Kidney (tissue), 14 donors: Measurements from ENCODE around the gene NKRF. TPM values are rescaled to one million over a fixed set of nuclear protein-coding genes. Genes with fewer than 3 reads are reported as not detected.
A peak's percentile ranks its signal among the peaks of the same experiment; 100 is the strongest.

Source experiments
- DNase-seq, 5 donors: peaks; one replicate each; pipeline ENCODE4 v3.0.0-alpha.2; 2013 to 2020
- FAIRE-seq: peaks from 2 replicates; lab custom pipeline; 2012; peaks lifted over from hg19 to GRCh38; lab: Jason Lieb, UNC
- H3K27ac ChIP-seq, 2 donors: one replicate each; pipeline ENCODE4 v1.7.0; 2013; ENCODE audit warnings: low read depth in 2 of 2, low read length in 2 of 2, inconsistent platforms in 1 of 2
- H3K27me3 ChIP-seq: one replicate; pipeline ENCODE4 v1.7.1; 2013; ENCODE audit warnings: low read length, inconsistent platforms; ENCODE audit not compliant: control insufficient read depth, insufficient read depth
- H3K36me3 ChIP-seq, 3 donors: one replicate each; pipeline versions ENCODE4 v1.7.0 to v1.7.1; 2013; ENCODE audit warnings: low read length in 3 of 3, control low read depth in 1 of 3, inconsistent platforms in 1 of 3; ENCODE audit not compliant: insufficient read depth in 3 of 3, control insufficient read depth in 2 of 3
- H3K4me1 ChIP-seq, 3 donors: one replicate each; pipeline versions ENCODE4 v1.7.0 to v1.7.1; 2013; ENCODE audit warnings: low read length in 3 of 3, inconsistent platforms in 1 of 3, low read depth in 1 of 3; ENCODE audit not compliant: control insufficient read depth in 2 of 3, insufficient read depth in 2 of 3
- H3K4me3 ChIP-seq, 3 donors: one replicate each; pipeline versions ENCODE4 v1.7.0 to v1.8.1; 2013; ENCODE audit warnings: low read length in 3 of 3, control low read depth in 1 of 3, inconsistent platforms in 1 of 3
- H3K9ac ChIP-seq, 3 donors: one replicate each; pipeline versions ENCODE4 v1.7.0 to v1.7.1; 2013; ENCODE audit warnings: low read length in 3 of 3, control low read depth in 1 of 3, inconsistent platforms in 1 of 3
- H3K9me3 ChIP-seq, 3 donors: one replicate each; pipeline versions ENCODE4 v1.7.0 to v1.7.1; 2013; ENCODE audit warnings: low read length in 3 of 3, control low read depth in 1 of 3, inconsistent platforms in 1 of 3; ENCODE audit not compliant: control insufficient read depth in 2 of 3, insufficient read depth in 1 of 3
- CTCF ChIP-seq: IDR thresholded peaks from 3 replicates; pipeline ENCODE4 v1.5.1; 2012; ENCODE audit warnings: mild to moderate bottlenecking, moderate library complexity, borderline replicate concordance; ENCODE audit not compliant: insufficient read depth; ENCODE audit errors: extremely low read depth
- intact Hi-C: fragments of 100-400 bp; cut with DNase I; formaldehyde crosslinking; loops from one replicate; pipeline ENCODE4 v1.11.1; 2022
- polyA plus RNA-seq: library from polyadenylated mRNA; stranded (reverse); fragments of 350-450 nt; fragmentation: Illumina TruSeq; extraction: RNeasy Lipid Tissue Mini Kit (QIAGEN cat#74804); gene quantifications from one replicate; pipeline ENCODE4 v1.2.3, GENCODE V29; 2014; ENCODE audit warnings: low read depth, low replicate concordance; ENCODE audit not compliant: insufficient read depth
- total RNA-seq: library from RNA; stranded (reverse); fragmentation: NEBNext Ultra II Directional; extraction: Animal tissue kit (Norgen Biotek cat#: 25700); gene quantifications from one replicate; pipeline ENCODE4 v1.2.1, GENCODE V29; 2021
- donor health status: control.
- donor health status: control.
- donor health status: control.
- donor health status: control.
- donor health status: control.
- donor health status: DM: yes; HTN: yes; CAD: no.
- donor health status: Normal renal cell carcinoma (clear cell type).

The NKRF gene
- total and polyA plus RNA-seq, 2 donors from 2014 or later = 5.7 to 9.0 TPM

- H3K9me3 ChIP-seq = no peaks in the 10 kb centered on the region
- H3K27me3 ChIP-seq = no peaks in the 10 kb centered on the region
- no peaks in the 10 kb centered on the region for H3K36me3 ChIP-seq
- no peak overlapping the region for H3K4me3 ChIP-seq
- no peaks in the 10 kb centered on the region for H3K4me1 ChIP-seq
- intact Hi-C loops = no loop called here
- FAIRE-seq (no peak), DNase-seq (no peak)
- TF ChIP-seq CTCF = no peak
- H3K9ac ChIP-seq = no peak overlapping the region
- H3K27ac ChIP-seq = no peak overlapping the region
Observed at GRCh38 chrX:119648421-119648775, 42.2 kb upstream of the NKRF start.

- no peak for FAIRE-seq
- no peak for TF ChIP-seq CTCF
- no peak overlapping the region for H3K4me3 ChIP-seq
- no peak overlapping the region for H3K9ac ChIP-seq
- H3K27me3 ChIP-seq = no peaks in the 10 kb centered on the region
- no peaks in the 10 kb centered on the region for H3K36me3 ChIP-seq
- no peaks in the 10 kb centered on the region for H3K4me1 ChIP-seq
- no peak overlapping the region for H3K27ac ChIP-seq
- peak in 1 of 5 donors; percentile 21 for DNase-seq
- H3K9me3 ChIP-seq = no peaks in the 10 kb centered on the region
- intact Hi-C loops = no loop called here
Observed at GRCh38 chrX:119647552-119648420, 41.6 kb upstream of the NKRF start.

- Histone ChIP-seq H3K9ac (no peak overlapping the region), H3K4me3 (no peak overlapping the region), H3K27ac (no peak overlapping the region), H3K4me1 (no peaks in the 10 kb centered on the region), H3K9me3 (no peaks in the 10 kb centered on the region), H3K27me3 (no peaks in the 10 kb centered on the region), H3K36me3 (no peaks in the 10 kb centered on the region)
- intact Hi-C loops = no loop called here
- no peak for DNase-seq
- no peak for TF ChIP-seq CTCF
- no peak for FAIRE-seq
Observed at GRCh38 chrX:119647089-119647488, 40.9 kb upstream of the NKRF start.
